ENCODE measurements around the gene PRRC2B.

- TF ChIP-seq, protein P1, sequence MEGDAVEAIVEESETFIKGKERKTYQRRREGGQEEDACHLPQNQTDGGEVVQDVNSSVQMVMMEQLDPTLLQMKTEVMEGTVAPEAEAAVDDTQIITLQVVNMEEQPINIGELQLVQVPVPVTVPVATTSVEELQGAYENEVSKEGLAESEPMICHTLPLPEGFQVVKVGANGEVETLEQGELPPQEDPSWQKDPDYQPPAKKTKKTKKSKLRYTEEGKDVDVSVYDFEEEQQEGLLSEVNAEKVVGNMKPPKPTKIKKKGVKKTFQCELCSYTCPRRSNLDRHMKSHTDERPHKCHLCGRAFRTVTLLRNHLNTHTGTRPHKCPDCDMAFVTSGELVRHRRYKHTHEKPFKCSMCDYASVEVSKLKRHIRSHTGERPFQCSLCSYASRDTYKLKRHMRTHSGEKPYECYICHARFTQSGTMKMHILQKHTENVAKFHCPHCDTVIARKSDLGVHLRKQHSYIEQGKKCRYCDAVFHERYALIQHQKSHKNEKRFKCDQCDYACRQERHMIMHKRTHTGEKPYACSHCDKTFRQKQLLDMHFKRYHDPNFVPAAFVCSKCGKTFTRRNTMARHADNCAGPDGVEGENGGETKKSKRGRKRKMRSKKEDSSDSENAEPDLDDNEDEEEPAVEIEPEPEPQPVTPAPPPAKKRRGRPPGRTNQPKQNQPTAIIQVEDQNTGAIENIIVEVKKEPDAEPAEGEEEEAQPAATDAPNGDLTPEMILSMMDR (IDR thresholded peaks at IDR 0.05) = no peak
- TF ChIP-seq POLR2A (IDR thresholded peaks at IDR 0.05) (no peak), POLR2AphosphoS5 (IDR thresholded peaks at IDR 0.05) (no peak), EP300 (IDR thresholded peaks at IDR 0.05; ENCODE audit: low read depth) (no peak)
Measured at GRCh38 chr9:131483319-131484050, 89.6 kb downstream of the PRRC2B start.

All from transverse colon (tissue), 4 donors.